ENCODE data around the gene ANKRD52. TPM values are rescaled to one million over a fixed set of nuclear protein-coding genes. Genes with fewer than 3 reads are reported as not detected.

Gene ANKRD52
- total RNA-seq, 2 experiments from 2014 or later, result 45.3 to 49.4 TPM

- Mint-ChIP-seq H3K4me3 (no peak overlapping the region), H3K4me1 (peaks cover 5% of the 10 kb centered on the region), H3K27ac (no peak overlapping the region), H3K36me3 (peaks cover 6% of the 10 kb centered on the region), H3K27me3 (no peaks in the 10 kb centered on the region), H3K9me3 (no peaks in the 10 kb centered on the region)
- POLR2A ChIA-PET, result interaction anchor here (0.6 kb wide), 1 partner anchor 177 kb away, joined by 6 read pairs; no protein-coding TSS in a partner anchor
- no peak for DNase-seq
- ATAC-seq (ENCODE audit: low read depth), result no peak
Observed at GRCh38 chr12:56248711-56249110, 9.5 kb downstream of the ANKRD52 start.

DNA sequence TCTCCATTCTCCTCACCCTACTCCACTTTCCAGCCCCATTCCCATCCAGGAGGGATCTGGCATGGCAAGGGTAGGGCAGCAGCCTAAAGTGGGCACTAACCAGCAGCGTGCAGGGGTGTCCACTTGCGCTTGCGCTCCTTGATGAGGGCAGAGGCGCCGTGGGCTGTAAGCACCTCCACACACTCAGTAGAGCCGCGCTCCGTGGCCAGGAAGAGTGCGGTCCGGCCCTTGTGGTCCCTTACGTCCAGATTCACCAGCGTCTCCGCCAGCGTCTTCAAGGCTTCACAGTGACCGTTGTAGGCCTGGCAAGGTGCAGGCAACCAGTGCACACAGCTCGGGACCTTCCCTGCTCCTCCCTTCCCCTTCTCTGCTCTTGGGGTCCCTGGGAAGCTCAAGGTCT lies 10.3 kb downstream of the ANKRD52 start:
- no peaks in the 10 kb centered on the region for H3K27me3 Mint-ChIP-seq
- DNase-seq (no peak), ATAC-seq (ENCODE audit: low read depth) (no peak)
- H3K27ac Mint-ChIP-seq, result no peak overlapping the region
- H3K36me3 Mint-ChIP-seq, result peaks cover 6% of the 10 kb centered on the region
- POLR2A ChIA-PET, result interaction anchor here (0.6 to 0.9 kb wide), 2 partner anchors 26 to 125 kb away, joined by 3 to 6 read pairs; partner anchors contain the start of gene RNF41
- peaks cover 5% of the 10 kb centered on the region for H3K4me1 Mint-ChIP-seq
- H3K4me3 Mint-ChIP-seq, result no peak overlapping the region
- no peaks in the 10 kb centered on the region for H3K9me3 Mint-ChIP-seq

DNA sequence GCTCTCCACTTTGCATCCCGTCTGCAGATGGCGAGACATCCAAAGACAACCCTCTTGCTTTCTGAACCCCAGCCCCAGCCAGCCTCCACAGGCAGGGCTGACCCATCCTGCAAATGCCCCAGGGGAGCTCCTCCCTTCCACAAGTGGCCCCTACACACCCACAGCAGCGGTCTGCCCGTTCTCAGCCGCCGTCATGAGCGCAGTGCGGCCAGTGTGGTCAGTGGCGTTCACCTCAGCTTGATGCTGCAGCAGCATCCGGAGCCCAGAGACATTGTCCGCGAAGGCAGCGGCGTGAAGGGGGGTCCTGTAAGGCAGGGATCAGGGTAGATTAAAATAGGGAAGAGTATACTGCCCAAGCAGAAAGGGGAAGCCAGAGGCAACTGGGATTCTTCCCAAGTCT lies 13.7 kb downstream of the ANKRD52 start:
- Mint-ChIP-seq H3K9me3 (no peaks in the 10 kb centered on the region), H3K4me1 (peaks cover 5% of the 10 kb centered on the region), H3K27me3 (no peaks in the 10 kb centered on the region), H3K4me3 (no peak overlapping the region), H3K27ac (no peak overlapping the region), H3K36me3 (peaks cover 6% of the 10 kb centered on the region)
- POLR2A ChIA-PET, result no interaction called here
- ATAC-seq (ENCODE audit: low read depth) (no peak), DNase-seq (no peak)

DNA sequence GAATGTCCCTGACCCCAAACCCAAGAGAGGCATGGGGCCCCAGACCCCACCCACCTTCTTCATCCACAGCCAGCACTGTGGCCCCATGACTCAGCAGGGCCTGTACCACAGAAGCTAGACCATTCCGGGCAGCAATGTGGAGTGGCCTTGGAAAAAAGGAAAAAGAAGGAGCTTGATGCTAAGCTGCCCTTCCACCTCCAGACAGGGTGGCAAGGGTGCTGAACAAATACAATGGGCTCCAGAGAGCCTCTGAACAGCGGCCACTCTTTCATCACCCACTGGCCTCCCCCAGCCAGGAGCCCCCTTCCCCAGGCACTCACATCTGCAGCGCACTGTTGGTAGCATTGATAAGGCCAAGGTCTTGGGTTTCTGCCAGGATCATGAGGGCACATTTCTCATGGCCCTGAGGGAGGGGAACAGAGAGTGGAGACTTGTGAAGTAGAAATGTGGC lies 14.4 kb downstream of the ANKRD52 start:
- H3K9me3 Mint-ChIP-seq, result no peaks in the 10 kb centered on the region
- no peak for ATAC-seq (ENCODE audit: low read depth)
- H3K4me1 Mint-ChIP-seq, result peaks cover 1% of the 10 kb centered on the region
- no peak overlapping the region for H3K27ac Mint-ChIP-seq
- peaks cover 3% of the 10 kb centered on the region for H3K36me3 Mint-ChIP-seq
- no peaks in the 10 kb centered on the region for H3K27me3 Mint-ChIP-seq
- POLR2A ChIA-PET, result interaction anchor here (0.6 kb wide), 1 partner anchor 448 kb away, joined by 4 read pairs; no protein-coding TSS in a partner anchor
- DNase-seq, result no peak
- no peak overlapping the region for H3K4me3 Mint-ChIP-seq

GRCh38 chr12:56242986-56243385 lies 15.2 kb downstream of the ANKRD52 start:
- H3K27me3 Mint-ChIP-seq, result no peaks in the 10 kb centered on the region

GRCh38 chr12:56241424-56242303 lies 16.5 kb downstream of the ANKRD52 start:
- Mint-ChIP-seq H3K9me3 (no peaks in the 10 kb centered on the region), H3K4me1 (no peaks in the 10 kb centered on the region), H3K27me3 (no peaks in the 10 kb centered on the region), H3K27ac (no peak overlapping the region), H3K4me3 (no peak overlapping the region), H3K36me3 (no peaks in the 10 kb centered on the region)
- POLR2A ChIA-PET, result no interaction called here
- no peak for ATAC-seq (ENCODE audit: low read depth)
- no peak for DNase-seq

More at GRCh38 chr12:56242986-56243385, 15.2 kb downstream of the ANKRD52 start:
- Mint-ChIP-seq H3K36me3 (peaks cover 3% of the 10 kb centered on the region), H3K4me1 (peaks cover 1% of the 10 kb centered on the region), H3K4me3 (no peak overlapping the region), H3K9me3 (no peaks in the 10 kb centered on the region), H3K27ac (no peak overlapping the region)
- POLR2A ChIA-PET, result no interaction called here
- DNase-seq (no peak), ATAC-seq (ENCODE audit: low read depth) (no peak)

GRCh38 chr12:56237552-56237951 lies 20.6 kb downstream of the ANKRD52 start:
- POLR2A ChIA-PET, result interaction anchor here (0.5 kb wide), 1 partner anchor 452 kb away, joined by 4 read pairs; no protein-coding TSS in a partner anchor
- DNase-seq (no peak), ATAC-seq (ENCODE audit: low read depth) (no peak)
- Mint-ChIP-seq H3K9me3 (no peaks in the 10 kb centered on the region), H3K27me3 (no peaks in the 10 kb centered on the region), H3K4me3 (no peak overlapping the region), H3K36me3 (no peaks in the 10 kb centered on the region), H3K4me1 (no peaks in the 10 kb centered on the region), H3K27ac (no peak overlapping the region)

DNA sequence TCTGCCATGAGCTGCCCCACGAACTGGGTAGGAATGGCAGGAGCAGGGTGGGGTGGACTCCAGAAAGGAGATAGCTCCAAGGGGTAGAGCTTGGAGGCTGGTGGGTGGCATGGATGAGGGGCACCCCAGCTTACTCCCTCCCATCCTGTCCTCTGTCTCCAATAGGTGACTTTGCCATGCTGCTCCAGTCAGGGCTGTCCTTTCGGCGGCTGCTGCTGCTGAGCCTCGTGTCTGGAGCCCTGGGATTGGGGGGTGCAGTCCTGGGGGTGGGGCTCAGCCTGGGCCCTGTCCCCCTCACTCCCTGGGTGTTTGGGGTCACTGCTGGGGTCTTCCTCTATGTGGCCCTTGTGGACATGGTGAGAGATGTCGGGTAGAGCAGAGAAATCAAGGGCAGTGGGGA lies 21.2 kb downstream of the ANKRD52 start:
- POLR2A ChIA-PET, result no interaction called here
- Mint-ChIP-seq H3K27me3 (no peaks in the 10 kb centered on the region), H3K36me3 (no peaks in the 10 kb centered on the region), H3K9me3 (no peaks in the 10 kb centered on the region), H3K4me3 (no peak overlapping the region), H3K27ac (no peak overlapping the region), H3K4me1 (no peaks in the 10 kb centered on the region)
- ATAC-seq (ENCODE audit: low read depth) (no peak), DNase-seq (no peak)

DNA sequence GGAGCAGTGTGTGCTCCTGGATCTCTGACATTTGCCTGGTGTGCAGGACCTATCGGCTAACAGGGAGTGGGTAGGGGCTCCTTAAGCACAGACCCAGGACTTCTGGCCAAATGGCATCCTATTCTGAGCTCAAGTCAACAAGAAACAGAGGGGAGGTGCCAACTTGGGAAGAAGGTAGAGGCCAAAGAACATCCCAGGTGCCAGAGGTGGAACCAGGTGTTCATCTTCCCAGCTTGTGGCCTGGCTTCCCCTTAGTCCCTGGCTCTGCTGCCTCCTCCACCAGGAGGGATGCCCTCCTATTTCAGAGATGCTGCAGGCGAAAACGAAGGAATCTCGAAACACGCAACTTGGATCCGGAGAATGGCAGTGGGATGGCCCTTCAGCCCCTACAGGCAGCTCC lies 22.1 kb downstream of the ANKRD52 start:
- POLR2A ChIA-PET, result interaction anchor here (0.9 kb wide), 1 partner anchor 14 kb away, joined by 4 read pairs; the partner anchor contains the start of gene RNF41
- Mint-ChIP-seq H3K4me3 (no peak overlapping the region), H3K27ac (no peak overlapping the region), H3K36me3 (no peaks in the 10 kb centered on the region), H3K27me3 (no peaks in the 10 kb centered on the region), H3K9me3 (no peaks in the 10 kb centered on the region), H3K4me1 (no peaks in the 10 kb centered on the region)
- no peak for DNase-seq
- ATAC-seq (ENCODE audit: low read depth), result no peak

- Mint-ChIP-seq H3K9me3 (no peaks in the 10 kb centered on the region), H3K27me3 (no peaks in the 10 kb centered on the region), H3K27ac (no peak overlapping the region), H3K36me3 (no peaks in the 10 kb centered on the region), H3K4me1 (peaks cover 2% of the 10 kb centered on the region), H3K4me3 (no peak overlapping the region)
- DNase-seq (no peak), ATAC-seq (ENCODE audit: low read depth) (no peak)
- POLR2A ChIA-PET, result no interaction called here
Observed at GRCh38 chr12:56234746-56235436, 23.3 kb downstream of the ANKRD52 start.

DNA sequence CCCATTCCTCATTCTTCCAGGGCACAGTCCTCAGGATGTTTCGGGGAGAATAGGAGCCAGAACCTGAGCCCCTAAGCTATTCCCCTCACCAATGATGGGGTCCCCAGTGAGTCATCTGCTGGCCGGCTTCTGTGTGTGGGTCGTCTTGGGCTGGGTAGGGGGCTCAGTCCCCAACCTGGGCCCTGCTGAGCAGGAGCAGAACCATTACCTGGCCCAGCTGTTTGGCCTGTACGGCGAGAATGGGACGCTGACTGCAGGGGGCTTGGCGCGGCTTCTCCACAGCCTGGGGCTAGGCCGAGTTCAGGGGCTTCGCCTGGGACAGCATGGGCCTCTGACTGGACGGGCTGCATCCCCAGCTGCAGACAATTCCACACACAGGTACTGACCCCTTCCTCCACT lies 27.0 kb downstream of the ANKRD52 start:
- no peak overlapping the region for H3K27ac Mint-ChIP-seq
- H3K36me3 Mint-ChIP-seq, result peaks cover 10% of the 10 kb centered on the region
- ATAC-seq (ENCODE audit: low read depth), result no peak
- H3K4me3 Mint-ChIP-seq, result no peak overlapping the region
- peaks cover 2% of the 10 kb centered on the region for H3K4me1 Mint-ChIP-seq
- no peaks in the 10 kb centered on the region for H3K27me3 Mint-ChIP-seq
- no peak for DNase-seq
- POLR2A ChIA-PET, result no interaction called here
- no peaks in the 10 kb centered on the region for H3K9me3 Mint-ChIP-seq

GRCh38 chr12:56230432-56231183 lies 27.6 kb downstream of the ANKRD52 start:
- H3K27me3 Mint-ChIP-seq, result no peaks in the 10 kb centered on the region
- no peak overlapping the region for H3K4me3 Mint-ChIP-seq
- peaks cover 7% of the 10 kb centered on the region for H3K4me1 Mint-ChIP-seq
- ATAC-seq (ENCODE audit: low read depth), result no peak
- no peaks in the 10 kb centered on the region for H3K9me3 Mint-ChIP-seq
- peaks cover 13% of the 10 kb centered on the region for H3K36me3 Mint-ChIP-seq
- POLR2A ChIA-PET, result no interaction called here
- no peak for DNase-seq
- no peak overlapping the region for H3K27ac Mint-ChIP-seq

GRCh38 chr12:56229916-56230431 lies 28.2 kb downstream of the ANKRD52 start, which contains the start of gene SLC39A5:
TSS of gene SLC39A5 (plus strand) at chr12:56230051. CDS start at chr12:56231275, 1,224 bp downstream.
- POLR2A ChIA-PET, result no interaction called here
- Mint-ChIP-seq H3K4me3 (no peak within 1 kb of the TSS), H3K9me3 (no peaks in the 10 kb centered on the region), H3K27me3 (no peaks in the 10 kb centered on the region), H3K36me3 (peaks cover 13% of the 10 kb centered on the region), H3K27ac (no peak within 1 kb of the TSS), H3K4me1 (peaks cover 13% of the 10 kb centered on the region)
- DNase-seq (no peak), ATAC-seq (ENCODE audit: low read depth) (no peak)

Measured in activated naive CD8-positive, alpha-beta T cell treated with anti-CD3 and anti-CD28 coated beads, Interleukin-2, amount 10 ng/mL, durations not matched to agents 7 days and 5 days (primary cell).